Neuron (in vitro differentiated cells): ENCODE data around the gene CDH4.
"Not testable (repeated sequence)": the region's sequence is repeated elsewhere in the genome, so short reads cannot be mapped to it uniquely, and the experiment has no call there.

Experiments
- H2AFZ ChIP-seq: one replicate; pipeline ENCODE4 v1.6.1; 2013; ENCODE audit warnings: low read depth, mild to moderate bottlenecking, inconsistent platforms, low read length, moderate library complexity
- H3K27me3 ChIP-seq: one replicate; pipeline ENCODE4 v1.6.1; 2013; ENCODE audit warnings: low read length; ENCODE audit not compliant: insufficient read depth
- H3K36me3 ChIP-seq: one replicate; pipeline ENCODE4 v1.6.1; 2013; ENCODE audit warnings: low read length; ENCODE audit not compliant: insufficient read depth
- H3K4me1 ChIP-seq: one replicate; pipeline ENCODE4 v1.6.1; 2013; ENCODE audit warnings: low read length; ENCODE audit not compliant: insufficient read depth
- H3K4me3 ChIP-seq: 2 replicates; pipeline ENCODE4 v1.5.1; 2013; ENCODE audit warnings: mild to moderate bottlenecking, low read length, moderate library complexity
- H3K9me3 ChIP-seq: one replicate; pipeline ENCODE4 v1.6.1; 2013; ENCODE audit warnings: low read length

The CDH4 gene

GRCh38 chr20:61948056-61948455 is 696.0 kb downstream of the CDH4 start:
- not testable (repeated sequence) for H2AFZ ChIP-seq, H3K4me1 ChIP-seq, H3K4me3 ChIP-seq, H3K36me3 ChIP-seq, H3K9me3 ChIP-seq, H3K27me3 ChIP-seq

- no peaks in the 10 kb centered on the region for H3K36me3 ChIP-seq
- no peak overlapping the region for H2AFZ ChIP-seq
- H3K4me1 ChIP-seq, result peaks cover 9% of the 10 kb centered on the region
- no peak overlapping the region for H3K4me3 ChIP-seq
- no peaks in the 10 kb centered on the region for H3K9me3 ChIP-seq
- H3K27me3 ChIP-seq, result no peaks in the 10 kb centered on the region
Measured at GRCh38 chr20:61948586-61949362, 696.7 kb downstream of the CDH4 start.

- H3K36me3 ChIP-seq, result no peaks in the 10 kb centered on the region
- H3K9me3 ChIP-seq, result no peaks in the 10 kb centered on the region
- H2AFZ ChIP-seq, result no peak overlapping the region
- peaks cover 9% of the 10 kb centered on the region for H3K4me1 ChIP-seq
- H3K4me3 ChIP-seq, result no peak overlapping the region
- no peaks in the 10 kb centered on the region for H3K27me3 ChIP-seq
Measured at GRCh38 chr20:61949363-61949713, 697.3 kb downstream of the CDH4 start.

GRCh38 chr20:61949714-61950640 is 697.9 kb downstream of the CDH4 start:
- Histone ChIP-seq H2AFZ (no peak overlapping the region), H3K9me3 (no peaks in the 10 kb centered on the region), H3K4me3 (no peak overlapping the region), H3K36me3 (no peaks in the 10 kb centered on the region), H3K27me3 (no peaks in the 10 kb centered on the region), H3K4me1 (peaks cover 9% of the 10 kb centered on the region)

GRCh38 chr20:61950641-61951071 is 698.6 kb downstream of the CDH4 start:
- no peak overlapping the region for H3K4me3 ChIP-seq
- H2AFZ ChIP-seq, result no peak overlapping the region
- peaks cover 9% of the 10 kb centered on the region for H3K4me1 ChIP-seq
- H3K9me3 ChIP-seq, result no peaks in the 10 kb centered on the region
- H3K27me3 ChIP-seq, result no peaks in the 10 kb centered on the region
- no peaks in the 10 kb centered on the region for H3K36me3 ChIP-seq

GRCh38 chr20:61951695-61952533 is 699.9 kb downstream of the CDH4 start:
- H3K27me3 ChIP-seq, result no peaks in the 10 kb centered on the region
- H3K4me3 ChIP-seq, result no peak overlapping the region
- H3K4me1 ChIP-seq, result peaks cover 9% of the 10 kb centered on the region
- H3K36me3 ChIP-seq, result no peaks in the 10 kb centered on the region
- no peaks in the 10 kb centered on the region for H3K9me3 ChIP-seq
- H2AFZ ChIP-seq, result no peak overlapping the region

GRCh38 chr20:61953037-61954021 is 701.3 kb downstream of the CDH4 start:
- no peaks in the 10 kb centered on the region for H3K27me3 ChIP-seq
- H3K36me3 ChIP-seq, result no peaks in the 10 kb centered on the region
- peaks cover 9% of the 10 kb centered on the region for H3K4me1 ChIP-seq
- no peak overlapping the region for H3K4me3 ChIP-seq
- no peaks in the 10 kb centered on the region for H3K9me3 ChIP-seq
- H2AFZ ChIP-seq, result no peak overlapping the region

GRCh38 chr20:61954276-61955021 is 702.4 kb downstream of the CDH4 start:
- no peaks in the 10 kb centered on the region for H3K27me3 ChIP-seq
- H2AFZ ChIP-seq, result no peak overlapping the region
- H3K36me3 ChIP-seq, result no peaks in the 10 kb centered on the region
- no peaks in the 10 kb centered on the region for H3K9me3 ChIP-seq
- no peak overlapping the region for H3K4me3 ChIP-seq
- H3K4me1 ChIP-seq, result peaks cover 9% of the 10 kb centered on the region

GRCh38 chr20:61955668-61956395 is 703.8 kb downstream of the CDH4 start:
- H3K9me3 ChIP-seq, result no peaks in the 10 kb centered on the region
- no peak overlapping the region for H3K4me3 ChIP-seq
- no peaks in the 10 kb centered on the region for H3K36me3 ChIP-seq
- peaks cover 9% of the 10 kb centered on the region for H3K4me1 ChIP-seq
- H2AFZ ChIP-seq, result no peak overlapping the region
- H3K27me3 ChIP-seq, result no peaks in the 10 kb centered on the region

GRCh38 chr20:61956396-61957342 is 704.6 kb downstream of the CDH4 start:
- Histone ChIP-seq H3K4me3 (no peak overlapping the region), H3K27me3 (no peaks in the 10 kb centered on the region), H3K36me3 (no peaks in the 10 kb centered on the region), H2AFZ (no peak overlapping the region), H3K9me3 (no peaks in the 10 kb centered on the region), H3K4me1 (peaks cover 5% of the 10 kb centered on the region)
